Activated CD4-positive, alpha-beta T cell treated with anti-CD3 and anti-CD28 coated beads, Interleukin-2, amount 10 ng/mL, durations not matched to agents 7 days and 5 days (primary cell): ENCODE data around the gene PUSL1. TPM values are rescaled to one million over a fixed set of nuclear protein-coding genes. Genes with fewer than 3 reads are reported as not detected.

Source experiments
- CTCF ChIA-PET: fragments of 350-600 bp; sonication (Branson Sonifier 250); formaldehyde crosslinking; loops from one replicate; lab custom pipeline; 2021; ENCODE audit warnings: antibody characterized with exemption; lab: Charles Lee
- POLR2A ChIA-PET: fragments of 350-600 bp; sonication (Branson Sonifier 250); formaldehyde crosslinking; loops from one replicate; lab custom pipeline; 2021; ENCODE audit warnings: antibody characterized with exemption; lab: Charles Lee
- DNase-seq: peaks from one replicate; pipeline ENCODE4 v3.0.0-alpha.2; 2020
- H3K27ac Mint-ChIP-seq: one replicate; pipeline ENCODE4 v1.8.0; 2021; ENCODE audit warnings: mild to moderate bottlenecking, moderate library complexity, mixed read lengths
- H3K27me3 Mint-ChIP-seq: one replicate; pipeline ENCODE4 v1.8.0; 2021; ENCODE audit warnings: mixed read lengths
- H3K36me3 Mint-ChIP-seq: one replicate; pipeline ENCODE4 v1.8.0; 2021; ENCODE audit warnings: low read depth, mixed read lengths
- H3K4me1 Mint-ChIP-seq: one replicate; pipeline ENCODE4 v1.8.0; 2021; ENCODE audit warnings: mixed read lengths
- H3K4me3 Mint-ChIP-seq: one replicate; pipeline ENCODE4 v1.8.0; 2021; ENCODE audit warnings: mild to moderate bottlenecking, moderate library complexity, mixed read lengths
- H3K9me3 Mint-ChIP-seq: one replicate; pipeline ENCODE4 v1.8.0; 2021; ENCODE audit warnings: mixed read lengths
- total RNA-seq, 2 experiments: library from RNA; stranded (reverse); gene quantifications; one replicate each; pipeline ENCODE4 v1.2.3, GENCODE V29; 2021

The PUSL1 gene
- total RNA-seq, 2 experiments from 2014 or later = 18.9 to 24.4 TPM

DNA sequence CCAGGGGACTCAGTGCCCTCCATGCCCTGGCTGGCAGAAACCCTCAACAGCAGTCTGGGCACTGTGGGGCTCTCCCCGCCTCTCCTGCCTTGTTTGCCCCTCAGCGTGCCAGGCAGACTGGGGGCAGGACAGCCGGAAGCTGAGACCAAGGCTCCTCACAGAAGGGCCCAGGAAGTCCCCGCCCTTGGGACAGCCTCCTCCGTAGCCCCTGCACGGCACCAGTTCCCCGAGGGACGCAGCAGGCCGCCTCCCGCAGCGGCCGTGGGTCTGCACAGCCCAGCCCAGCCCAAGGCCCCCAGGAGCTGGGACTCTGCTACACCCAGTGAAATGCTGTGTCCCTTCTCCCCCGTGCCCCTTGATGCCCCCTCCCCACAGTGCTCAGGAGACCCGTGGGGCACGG, 19.9 kb downstream of the PUSL1 start:
- Mint-ChIP-seq H3K27ac (no peak overlapping the region), H3K4me3 (no peak overlapping the region), H3K9me3 (no peaks in the 10 kb centered on the region), H3K27me3 (no peaks in the 10 kb centered on the region), H3K4me1 (peaks cover 18% of the 10 kb centered on the region), H3K36me3 (peaks cover 3% of the 10 kb centered on the region)
- ChIA-PET CTCF (interaction anchor here (0.8 to 1.4 kb wide), 2 partner anchors 44 to 47 kb away, joined by 3 read pairs; no protein-coding TSS in a partner anchor), POLR2A (no interaction called here)
- no peak for DNase-seq

DNA sequence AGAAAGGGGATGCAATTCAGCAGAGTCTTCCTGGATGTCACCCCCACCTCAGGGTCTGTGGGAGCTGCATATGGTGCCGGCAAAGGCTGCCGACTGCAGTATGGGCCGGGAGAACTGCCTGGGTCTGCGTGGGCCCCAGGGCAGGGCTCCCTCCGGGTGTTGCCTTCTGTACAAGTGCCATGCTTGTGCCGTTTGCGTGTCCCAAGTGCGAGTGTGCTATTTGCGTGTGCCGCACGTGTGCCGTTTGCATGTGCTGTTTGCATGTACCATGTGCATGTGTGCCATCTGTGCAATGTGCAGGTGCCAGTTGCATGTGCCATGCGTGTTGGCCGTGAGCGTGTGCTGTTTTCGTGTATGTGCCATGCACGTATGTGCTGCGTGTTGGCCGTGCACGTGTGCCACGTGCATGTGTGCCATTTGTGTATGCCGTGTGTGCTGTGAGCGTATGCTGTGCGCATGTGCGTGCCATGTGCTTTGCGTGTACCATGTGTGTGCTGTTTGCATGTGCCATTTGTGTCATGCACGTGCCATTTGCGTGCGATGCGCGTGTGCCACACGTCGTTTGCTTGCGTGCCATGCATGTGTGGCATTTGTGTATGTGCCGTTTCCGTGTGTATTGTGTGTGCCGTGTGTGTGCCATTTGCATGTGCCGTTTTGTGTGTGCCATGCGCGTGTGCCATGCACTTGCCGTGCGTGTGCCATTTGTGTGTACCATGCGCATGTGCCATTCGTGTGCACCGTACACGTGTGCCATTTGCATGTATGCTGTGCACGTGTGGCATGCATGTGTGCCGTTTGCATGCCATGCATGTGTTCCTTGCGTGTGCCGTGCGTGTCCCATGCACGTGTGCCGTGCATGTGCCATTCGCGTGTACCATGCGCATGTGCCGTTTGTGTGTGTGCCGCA, 21.2 kb downstream of the PUSL1 start:
- POLR2A ChIA-PET = no interaction called here
- Mint-ChIP-seq H3K27me3 (no peaks in the 10 kb centered on the region), H3K9me3 (no peaks in the 10 kb centered on the region), H3K4me1 (peaks cover 12% of the 10 kb centered on the region), H3K4me3 (no peak overlapping the region), H3K36me3 (peaks cover 2% of the 10 kb centered on the region), H3K27ac (no peak overlapping the region)
- DNase-seq = no peak
- CTCF ChIA-PET = interaction anchor here (0.8 kb wide), 1 partner anchor 46 kb away, joined by 3 read pairs; no protein-coding TSS in a partner anchor

DNA sequence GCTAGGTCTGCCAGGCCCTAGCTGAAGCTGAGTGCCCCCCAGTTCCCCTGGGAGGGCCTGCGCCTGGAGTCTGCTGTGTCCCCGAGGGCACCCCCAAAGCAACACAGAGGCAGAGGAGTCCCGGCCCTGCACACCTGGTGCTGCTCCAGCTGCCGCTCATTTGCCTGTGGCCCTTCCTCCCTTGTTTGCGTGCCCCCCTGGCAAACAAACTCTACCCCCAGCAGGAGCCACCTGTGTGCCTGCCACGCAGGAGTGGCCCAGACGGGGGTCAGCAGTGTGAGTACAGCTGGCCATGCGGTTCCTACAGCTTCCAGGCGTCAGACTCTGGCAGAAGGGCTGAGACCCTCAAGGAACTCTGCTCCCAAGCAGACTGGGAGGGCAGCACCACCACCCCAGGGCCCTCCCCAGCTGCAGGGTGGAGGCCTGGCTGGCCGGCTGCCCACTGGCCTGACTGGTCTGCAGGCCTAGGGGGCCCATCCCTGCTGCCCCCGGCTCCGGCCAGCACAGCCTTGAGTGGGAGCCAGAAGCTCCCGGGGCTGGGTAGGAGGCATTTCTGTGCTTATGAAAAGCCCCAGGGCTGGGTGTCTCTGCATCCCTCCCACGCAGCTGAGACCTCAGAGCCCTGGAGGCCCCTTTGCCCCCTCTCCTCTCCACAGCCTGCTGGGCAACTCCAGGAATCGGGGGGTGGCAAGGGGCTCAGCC, 22.1 kb downstream of the PUSL1 start:
- DNase-seq = no peak
- H3K27ac Mint-ChIP-seq = no peak overlapping the region
- no peak overlapping the region for H3K4me3 Mint-ChIP-seq
- no peaks in the 10 kb centered on the region for H3K27me3 Mint-ChIP-seq
- ChIA-PET CTCF (no interaction called here), POLR2A (no interaction called here)
- H3K9me3 Mint-ChIP-seq = no peaks in the 10 kb centered on the region
- H3K36me3 Mint-ChIP-seq = peaks cover 2% of the 10 kb centered on the region
- peaks cover 12% of the 10 kb centered on the region for H3K4me1 Mint-ChIP-seq

DNA sequence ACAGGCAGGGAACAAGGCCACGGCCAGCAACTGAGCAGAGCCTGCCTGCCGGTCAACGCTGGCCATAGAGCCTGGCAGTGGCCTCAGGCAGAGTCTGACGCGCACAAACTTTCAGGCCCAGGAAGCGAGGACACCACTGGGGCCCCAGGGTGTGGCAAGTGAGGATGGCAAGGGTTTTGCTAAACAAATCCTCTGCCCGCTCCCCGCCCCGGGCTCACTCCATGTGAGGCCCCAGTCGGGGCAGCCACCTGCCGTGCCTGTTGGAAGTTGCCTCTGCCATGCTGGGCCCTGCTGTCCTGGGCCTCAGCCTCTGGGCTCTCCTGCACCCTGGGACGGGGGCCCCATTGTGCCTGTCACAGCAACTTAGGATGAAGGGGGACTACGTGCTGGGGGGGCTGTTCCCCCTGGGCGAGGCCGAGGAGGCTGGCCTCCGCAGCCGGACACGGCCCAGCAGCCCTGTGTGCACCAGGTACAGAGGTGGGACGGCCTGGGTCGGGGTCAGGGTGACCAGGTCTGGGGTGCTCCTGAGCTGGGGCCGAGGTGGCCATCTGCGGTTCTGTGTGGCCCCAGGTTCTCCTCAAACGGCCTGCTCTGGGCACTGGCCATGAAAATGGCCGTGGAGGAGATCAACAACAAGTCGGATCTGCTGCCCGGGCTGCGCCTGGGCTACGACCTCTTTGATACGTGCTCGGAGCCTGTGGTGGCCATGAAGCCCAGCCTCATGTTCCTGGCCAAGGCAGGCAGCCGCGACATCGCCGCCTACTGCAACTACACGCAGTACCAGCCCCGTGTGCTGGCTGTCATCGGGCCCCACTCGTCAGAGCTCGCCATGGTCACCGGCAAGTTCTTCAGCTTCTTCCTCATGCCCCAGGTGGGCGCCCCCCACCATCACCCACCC, 22.9 kb downstream of the PUSL1 start, which contains the start of gene TAS1R3:
Gene TAS1R3, plus strand, starts transcription at position 213 of the 898 bp plus-strand sequence. Its CDS starts 66 bp downstream, at position 279.
- POLR2A ChIA-PET = no interaction called here
- CTCF ChIA-PET = no interaction called here

DNA sequence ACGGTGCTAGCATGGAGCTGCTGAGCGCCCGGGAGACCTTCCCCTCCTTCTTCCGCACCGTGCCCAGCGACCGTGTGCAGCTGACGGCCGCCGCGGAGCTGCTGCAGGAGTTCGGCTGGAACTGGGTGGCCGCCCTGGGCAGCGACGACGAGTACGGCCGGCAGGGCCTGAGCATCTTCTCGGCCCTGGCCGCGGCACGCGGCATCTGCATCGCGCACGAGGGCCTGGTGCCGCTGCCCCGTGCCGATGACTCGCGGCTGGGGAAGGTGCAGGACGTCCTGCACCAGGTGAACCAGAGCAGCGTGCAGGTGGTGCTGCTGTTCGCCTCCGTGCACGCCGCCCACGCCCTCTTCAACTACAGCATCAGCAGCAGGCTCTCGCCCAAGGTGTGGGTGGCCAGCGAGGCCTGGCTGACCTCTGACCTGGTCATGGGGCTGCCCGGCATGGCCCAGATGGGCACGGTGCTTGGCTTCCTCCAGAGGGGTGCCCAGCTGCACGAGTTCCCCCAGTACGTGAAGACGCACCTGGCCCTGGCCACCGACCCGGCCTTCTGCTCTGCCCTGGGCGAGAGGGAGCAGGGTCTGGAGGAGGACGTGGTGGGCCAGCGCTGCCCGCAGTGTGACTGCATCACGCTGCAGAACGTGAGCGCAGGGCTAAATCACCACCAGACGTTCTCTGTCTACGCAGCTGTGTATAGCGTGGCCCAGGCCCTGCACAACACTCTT, 23.8 kb downstream of the PUSL1 start:
- no peak overlapping the region for H3K4me3 Mint-ChIP-seq
- CTCF ChIA-PET = no interaction called here

More for the DNA sequence above, 22.9 kb downstream of the PUSL1 start, which contains the start of gene TAS1R3:
- Mint-ChIP-seq H3K4me1 (peaks cover 5% of the 10 kb centered on the region), H3K4me3 (no peak within 1 kb of the TSS), H3K9me3 (no peaks in the 10 kb centered on the region), H3K27me3 (no peaks in the 10 kb centered on the region), H3K36me3 (peaks cover under 1% of the 10 kb centered on the region), H3K27ac (no peak within 1 kb of the TSS)
- no peak for DNase-seq

DNA sequence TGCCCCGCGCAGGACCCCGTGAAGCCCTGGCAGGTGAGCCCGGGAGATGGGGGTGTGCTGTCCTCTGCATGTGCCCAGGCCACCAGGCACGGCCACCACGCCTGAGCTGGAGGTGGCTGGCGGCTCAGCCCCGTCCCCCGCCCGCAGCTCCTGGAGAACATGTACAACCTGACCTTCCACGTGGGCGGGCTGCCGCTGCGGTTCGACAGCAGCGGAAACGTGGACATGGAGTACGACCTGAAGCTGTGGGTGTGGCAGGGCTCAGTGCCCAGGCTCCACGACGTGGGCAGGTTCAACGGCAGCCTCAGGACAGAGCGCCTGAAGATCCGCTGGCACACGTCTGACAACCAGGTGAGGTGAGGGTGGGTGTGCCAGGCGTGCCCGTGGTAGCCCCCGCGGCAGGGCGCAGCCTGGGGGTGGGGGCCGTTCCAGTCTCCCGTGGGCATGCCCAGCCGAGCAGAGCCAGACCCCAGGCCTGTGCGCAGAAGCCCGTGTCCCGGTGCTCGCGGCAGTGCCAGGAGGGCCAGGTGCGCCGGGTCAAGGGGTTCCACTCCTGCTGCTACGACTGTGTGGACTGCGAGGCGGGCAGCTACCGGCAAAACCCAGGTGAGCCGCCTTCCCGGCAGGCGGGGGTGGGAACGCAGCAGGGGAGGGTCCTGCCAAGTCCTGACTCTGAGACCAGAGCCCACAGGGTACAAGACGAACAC, 24.5 kb downstream of the PUSL1 start:
- H3K27me3 Mint-ChIP-seq = no peaks in the 10 kb centered on the region
- no peak overlapping the region for H3K27ac Mint-ChIP-seq
- no peaks in the 10 kb centered on the region for H3K9me3 Mint-ChIP-seq
- DNase-seq = no peak
- POLR2A ChIA-PET = no interaction called here
- CTCF ChIA-PET = no interaction called here
- no peaks in the 10 kb centered on the region for H3K4me1 Mint-ChIP-seq
- H3K4me3 Mint-ChIP-seq = no peak overlapping the region
- H3K36me3 Mint-ChIP-seq = no peaks in the 10 kb centered on the region

More for the DNA sequence above, 23.8 kb downstream of the PUSL1 start:
- Mint-ChIP-seq H3K4me1 (no peaks in the 10 kb centered on the region), H3K27me3 (no peaks in the 10 kb centered on the region), H3K9me3 (no peaks in the 10 kb centered on the region), H3K27ac (no peak overlapping the region), H3K36me3 (no peaks in the 10 kb centered on the region)
- no peak for DNase-seq
- POLR2A ChIA-PET = no interaction called here

DNA sequence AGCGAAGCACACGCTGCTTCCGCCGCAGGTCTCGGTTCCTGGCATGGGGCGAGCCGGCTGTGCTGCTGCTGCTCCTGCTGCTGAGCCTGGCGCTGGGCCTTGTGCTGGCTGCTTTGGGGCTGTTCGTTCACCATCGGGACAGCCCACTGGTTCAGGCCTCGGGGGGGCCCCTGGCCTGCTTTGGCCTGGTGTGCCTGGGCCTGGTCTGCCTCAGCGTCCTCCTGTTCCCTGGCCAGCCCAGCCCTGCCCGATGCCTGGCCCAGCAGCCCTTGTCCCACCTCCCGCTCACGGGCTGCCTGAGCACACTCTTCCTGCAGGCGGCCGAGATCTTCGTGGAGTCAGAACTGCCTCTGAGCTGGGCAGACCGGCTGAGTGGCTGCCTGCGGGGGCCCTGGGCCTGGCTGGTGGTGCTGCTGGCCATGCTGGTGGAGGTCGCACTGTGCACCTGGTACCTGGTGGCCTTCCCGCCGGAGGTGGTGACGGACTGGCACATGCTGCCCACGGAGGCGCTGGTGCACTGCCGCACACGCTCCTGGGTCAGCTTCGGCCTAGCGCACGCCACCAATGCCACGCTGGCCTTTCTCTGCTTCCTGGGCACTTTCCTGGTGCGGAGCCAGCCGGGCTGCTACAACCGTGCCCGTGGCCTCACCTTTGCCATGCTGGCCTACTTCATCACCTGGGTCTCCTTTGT, 25.3 kb downstream of the PUSL1 start:
- DNase-seq = no peak
- H3K36me3 Mint-ChIP-seq = no peaks in the 10 kb centered on the region
- ChIA-PET POLR2A (no interaction called here), CTCF (no interaction called here)
- no peaks in the 10 kb centered on the region for H3K4me1 Mint-ChIP-seq
- H3K27me3 Mint-ChIP-seq = no peaks in the 10 kb centered on the region
- H3K9me3 Mint-ChIP-seq = no peaks in the 10 kb centered on the region
- no peak overlapping the region for H3K27ac Mint-ChIP-seq
- H3K4me3 Mint-ChIP-seq = no peak overlapping the region

DNA sequence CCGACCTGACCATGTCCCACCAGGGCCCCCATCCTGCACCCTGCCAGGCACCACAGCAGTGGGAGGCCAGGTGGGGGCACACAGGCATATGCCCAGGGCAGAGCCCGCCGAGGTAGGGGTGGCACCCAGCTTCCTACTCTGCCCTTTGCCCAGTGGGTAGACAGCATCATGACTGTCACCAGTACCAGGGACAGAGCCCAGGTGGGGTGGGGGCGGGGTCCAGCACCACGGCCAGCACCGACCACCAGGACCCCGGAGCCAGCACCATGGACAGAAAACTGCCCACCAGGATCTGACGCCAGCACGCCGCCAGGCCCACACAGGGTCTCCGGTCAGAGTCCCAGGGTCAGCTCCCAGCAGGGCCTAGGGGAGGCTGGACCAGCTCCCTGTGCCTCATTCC, 26.4 kb downstream of the PUSL1 start:
- no peak overlapping the region for H3K4me3 Mint-ChIP-seq
- no peak for DNase-seq
- no peaks in the 10 kb centered on the region for H3K4me1 Mint-ChIP-seq
- no peaks in the 10 kb centered on the region for H3K27me3 Mint-ChIP-seq
- H3K9me3 Mint-ChIP-seq = no peaks in the 10 kb centered on the region
- CTCF ChIA-PET = no interaction called here
- no peak overlapping the region for H3K27ac Mint-ChIP-seq
- POLR2A ChIA-PET = no interaction called here
- H3K36me3 Mint-ChIP-seq = no peaks in the 10 kb centered on the region

DNA sequence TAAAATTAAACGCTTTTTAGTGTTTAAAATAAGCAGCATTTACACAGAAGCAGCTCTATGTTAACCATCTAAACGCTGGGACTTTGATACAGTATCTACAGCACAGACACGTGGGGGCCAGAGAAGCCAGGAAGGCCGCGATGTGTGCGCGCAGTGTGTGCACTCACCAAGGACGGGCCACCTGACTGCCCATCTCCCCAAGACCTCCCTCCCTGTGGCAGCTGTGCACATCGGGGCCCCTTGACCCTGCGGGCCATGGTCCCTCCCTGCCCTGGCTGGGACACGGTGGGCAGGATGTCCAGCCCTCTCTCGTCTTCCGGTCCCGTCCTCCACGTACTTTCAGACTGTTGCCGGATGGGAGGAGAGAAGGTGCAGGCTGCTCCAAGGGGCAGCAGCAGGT, 26.9 kb downstream of the PUSL1 start:
- H3K27me3 Mint-ChIP-seq = no peaks in the 10 kb centered on the region
- no peak overlapping the region for H3K27ac Mint-ChIP-seq
- no peak for DNase-seq
- ChIA-PET POLR2A (no interaction called here), CTCF (interaction anchor here (1.2 kb wide), 1 partner anchor 270 kb away, joined by 3 read pairs; no protein-coding TSS in a partner anchor)
- no peaks in the 10 kb centered on the region for H3K9me3 Mint-ChIP-seq
- no peaks in the 10 kb centered on the region for H3K4me1 Mint-ChIP-seq
- H3K4me3 Mint-ChIP-seq = no peak overlapping the region
- peaks cover under 1% of the 10 kb centered on the region for H3K36me3 Mint-ChIP-seq

DNA sequence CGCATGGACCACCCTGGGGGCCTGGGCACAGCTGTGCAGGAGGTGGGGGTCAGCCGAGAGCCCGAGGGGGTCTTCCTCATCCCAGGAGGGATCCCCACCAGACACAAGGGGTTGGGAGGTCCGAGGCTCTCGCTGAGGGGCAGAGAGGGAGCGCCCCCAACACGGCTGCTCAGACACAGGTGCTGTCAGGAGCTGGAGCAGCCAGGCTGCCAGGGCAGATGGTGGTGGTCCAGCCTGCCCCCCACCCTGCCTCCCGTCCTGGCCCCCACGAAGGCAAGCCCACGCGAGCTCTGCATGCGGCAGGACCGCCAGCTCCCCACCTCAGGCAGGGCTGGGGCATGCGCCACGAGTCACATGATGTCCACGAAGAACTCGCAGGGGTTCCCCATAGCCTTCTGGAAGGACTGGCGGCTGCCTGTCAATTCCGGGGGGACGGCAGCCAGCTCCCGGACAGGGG, 27.4 kb downstream of the PUSL1 start:
- ChIA-PET POLR2A (no interaction called here), CTCF (interaction anchor here (1.2 kb wide), 1 partner anchor 271 kb away, joined by 3 read pairs; no protein-coding TSS in a partner anchor)
- no peaks in the 10 kb centered on the region for H3K4me1 Mint-ChIP-seq
- no peak overlapping the region for H3K27ac Mint-ChIP-seq
- H3K36me3 Mint-ChIP-seq = peaks cover 6% of the 10 kb centered on the region
- no peak overlapping the region for H3K4me3 Mint-ChIP-seq
- DNase-seq = no peak
- no peaks in the 10 kb centered on the region for H3K27me3 Mint-ChIP-seq
- peaks cover 4% of the 10 kb centered on the region for H3K9me3 Mint-ChIP-seq

DNA sequence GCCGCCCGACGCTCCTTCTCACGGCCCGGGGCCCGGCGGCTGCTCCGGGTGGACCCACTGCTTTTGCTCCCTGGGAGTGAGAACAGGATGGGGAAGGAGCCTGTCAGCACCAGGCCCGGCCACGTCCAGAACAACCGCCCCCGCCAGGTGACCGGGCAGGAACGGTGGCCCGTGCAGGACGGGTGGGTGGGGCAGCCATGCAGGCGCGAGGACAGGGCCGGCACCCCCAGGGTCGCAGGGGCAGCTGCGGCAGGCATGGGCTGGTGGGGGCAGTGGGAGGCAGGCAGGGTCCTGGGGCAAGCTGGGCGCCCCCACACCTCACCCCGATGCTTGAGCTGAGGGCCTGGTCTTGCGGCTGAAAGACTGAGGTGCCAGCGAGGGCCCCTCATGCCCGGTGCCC, 28.0 kb downstream of the PUSL1 start:
- Mint-ChIP-seq H3K27me3 (no peaks in the 10 kb centered on the region), H3K4me3 (no peak overlapping the region), H3K27ac (no peak overlapping the region), H3K36me3 (peaks cover 13% of the 10 kb centered on the region), H3K4me1 (no peaks in the 10 kb centered on the region), H3K9me3 (peaks cover 10% of the 10 kb centered on the region)
- DNase-seq = no peak
- ChIA-PET POLR2A (no interaction called here), CTCF (interaction anchor here (1.2 kb wide), 1 partner anchor 271 kb away, joined by 3 read pairs; no protein-coding TSS in a partner anchor)
